Occipital lobe (tissue), 2 donors: Measurements from ENCODE around the gene PRICKLE3. TPM values are rescaled to one million over a fixed set of nuclear protein-coding genes. Genes with fewer than 3 reads are reported as not detected.
A peak's percentile ranks its signal among the peaks of the same experiment; 100 is the strongest.

Experiments used
- DNase-seq: peaks from one replicate; lab custom pipeline; 2025; lab: John Stamatoyannopoulos, UW
- total RNA-seq: library from RNA; depleted of rRNA; stranded (reverse); fragments of >200 nt; gene quantifications from one replicate; pipeline ENCODE4 v1.2.3, GENCODE V29; 2014

PRICKLE3 gene, protein sequence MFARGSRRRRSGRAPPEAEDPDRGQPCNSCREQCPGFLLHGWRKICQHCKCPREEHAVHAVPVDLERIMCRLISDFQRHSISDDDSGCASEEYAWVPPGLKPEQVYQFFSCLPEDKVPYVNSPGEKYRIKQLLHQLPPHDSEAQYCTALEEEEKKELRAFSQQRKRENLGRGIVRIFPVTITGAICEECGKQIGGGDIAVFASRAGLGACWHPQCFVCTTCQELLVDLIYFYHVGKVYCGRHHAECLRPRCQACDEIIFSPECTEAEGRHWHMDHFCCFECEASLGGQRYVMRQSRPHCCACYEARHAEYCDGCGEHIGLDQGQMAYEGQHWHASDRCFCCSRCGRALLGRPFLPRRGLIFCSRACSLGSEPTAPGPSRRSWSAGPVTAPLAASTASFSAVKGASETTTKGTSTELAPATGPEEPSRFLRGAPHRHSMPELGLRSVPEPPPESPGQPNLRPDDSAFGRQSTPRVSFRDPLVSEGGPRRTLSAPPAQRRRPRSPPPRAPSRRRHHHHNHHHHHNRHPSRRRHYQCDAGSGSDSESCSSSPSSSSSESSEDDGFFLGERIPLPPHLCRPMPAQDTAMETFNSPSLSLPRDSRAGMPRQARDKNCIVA
- 0.47 TPM for total RNA-seq

DNA sequence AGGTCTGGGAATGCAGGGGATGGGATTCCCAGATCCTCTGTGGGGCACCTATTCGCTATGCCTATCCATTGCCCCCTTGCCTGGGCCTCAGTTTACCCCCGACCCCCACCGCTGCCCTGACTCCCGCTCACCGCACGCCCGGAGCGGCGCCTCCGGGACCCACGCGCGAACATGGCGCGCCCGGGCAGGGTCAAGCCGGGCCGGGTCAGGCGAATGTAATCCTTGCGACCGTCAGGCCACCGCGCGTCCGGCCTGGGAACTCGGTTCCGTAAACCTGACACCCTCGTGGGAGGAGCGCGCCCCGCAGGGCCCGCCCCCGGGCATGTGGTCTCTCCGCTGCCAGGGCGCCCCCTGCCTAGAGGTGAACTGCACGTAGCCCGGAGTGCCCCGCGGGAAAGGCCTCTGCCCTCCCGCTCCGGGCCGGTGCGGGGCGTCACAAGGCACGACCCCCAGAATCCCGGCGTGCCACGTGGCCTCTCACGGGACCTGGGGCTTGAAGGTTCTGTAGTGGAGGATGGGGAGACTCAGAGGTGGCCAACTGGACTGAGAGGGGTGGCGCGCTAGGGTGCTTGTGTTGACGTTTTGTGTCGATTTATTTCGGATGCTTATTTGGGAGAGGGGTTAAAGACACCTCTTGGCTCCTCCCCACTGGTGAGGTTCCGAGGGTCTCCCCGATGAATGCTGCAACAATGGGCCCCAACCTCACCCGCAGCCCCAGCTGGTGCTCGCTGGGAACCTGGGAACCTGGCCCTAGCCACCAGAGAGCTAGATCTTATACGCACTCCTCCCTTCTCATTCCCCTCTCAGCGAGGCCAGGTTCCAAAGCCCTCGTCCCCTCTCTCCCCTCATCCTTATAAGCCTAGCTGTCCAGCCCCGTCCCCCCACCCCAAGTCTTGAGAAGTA is at the start of gene PRICKLE3:
TSS of gene PRICKLE3 (minus strand) at position 249 of the 903 bp plus-strand sequence. CDS start at position 173, 76 bp downstream.
- peak; percentile 32 for DNase-seq

DNA sequence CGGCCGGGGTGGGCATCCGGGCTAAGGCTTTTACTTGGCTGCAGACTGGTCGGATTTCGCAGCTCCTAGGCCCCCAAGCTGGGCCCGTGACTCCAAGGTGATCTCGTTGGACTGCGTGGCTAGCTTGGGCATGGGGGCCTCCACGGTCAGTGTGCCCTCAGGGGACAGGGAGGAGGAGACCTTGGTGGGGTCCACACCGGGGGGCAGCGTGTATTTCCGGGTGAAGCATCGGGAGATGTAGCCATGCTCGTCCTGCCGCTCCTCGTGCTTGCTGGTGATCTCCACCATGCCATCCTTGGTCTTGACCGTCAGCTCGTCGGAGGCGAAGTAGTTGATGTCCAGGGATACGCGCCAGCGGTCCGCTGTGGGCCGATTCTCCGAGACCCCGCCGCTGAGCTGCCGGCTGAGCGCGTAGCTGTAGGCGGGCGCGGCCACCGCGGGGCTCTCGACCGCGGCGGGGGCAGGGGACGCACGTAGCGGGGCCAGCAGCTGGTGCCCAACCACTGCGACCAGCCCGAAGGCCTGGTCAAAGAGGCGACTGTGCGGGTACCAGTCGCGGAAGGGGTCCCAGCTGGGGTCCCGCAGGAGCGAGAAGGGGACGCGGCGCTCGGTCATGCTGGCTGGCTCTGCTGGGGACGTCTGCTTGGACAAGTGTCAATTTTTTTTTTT is 47.8 kb upstream of the PRICKLE3 start:
- no peak for DNase-seq

DNA sequence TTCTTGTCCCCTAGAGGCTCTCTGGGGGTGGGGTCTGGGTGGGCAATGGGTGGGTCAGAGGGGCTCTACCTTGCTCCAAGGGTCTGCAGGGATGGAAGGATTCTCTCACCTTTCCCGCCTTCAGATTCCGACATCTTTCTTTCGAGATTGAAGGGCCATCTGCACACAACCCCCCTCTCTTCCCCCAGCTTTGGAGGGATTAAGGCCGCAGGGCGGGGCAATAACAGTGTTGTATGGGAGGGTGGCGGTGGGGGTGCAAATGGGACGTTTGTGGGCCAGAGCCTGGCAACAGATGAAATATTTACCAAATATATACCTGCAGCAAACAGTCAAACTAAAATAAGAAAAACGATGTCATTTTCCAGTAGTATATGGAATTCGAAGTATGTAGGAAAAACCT is 47.0 kb upstream of the PRICKLE3 start, which contains the start of gene CACNA1F:
TSS of gene CACNA1F (minus strand) at position 165 of the 400 bp plus-strand sequence. CDS start at position 134, 31 bp downstream.
- DNase-seq: no peak

DNA sequence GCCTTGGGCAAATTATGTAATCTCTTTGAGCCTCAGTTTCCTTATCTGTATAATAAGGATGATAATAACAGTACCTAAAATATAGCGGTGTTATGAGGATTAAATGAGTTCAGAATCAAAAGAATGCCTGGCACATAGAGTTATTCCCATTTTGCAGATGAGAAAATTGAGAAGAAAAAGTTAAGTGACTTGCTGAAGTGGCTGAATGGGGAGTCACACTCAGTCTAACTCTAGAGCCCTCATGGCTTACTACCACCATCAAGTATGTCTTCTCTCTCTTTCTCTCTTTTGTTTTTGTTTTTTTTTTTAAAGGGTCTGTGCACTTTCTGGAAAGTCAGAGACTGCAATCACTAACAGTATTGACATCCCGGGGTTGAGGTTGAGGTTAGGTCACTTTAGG is 46.4 kb upstream of the PRICKLE3 start:
- DNase-seq: no peak

DNA sequence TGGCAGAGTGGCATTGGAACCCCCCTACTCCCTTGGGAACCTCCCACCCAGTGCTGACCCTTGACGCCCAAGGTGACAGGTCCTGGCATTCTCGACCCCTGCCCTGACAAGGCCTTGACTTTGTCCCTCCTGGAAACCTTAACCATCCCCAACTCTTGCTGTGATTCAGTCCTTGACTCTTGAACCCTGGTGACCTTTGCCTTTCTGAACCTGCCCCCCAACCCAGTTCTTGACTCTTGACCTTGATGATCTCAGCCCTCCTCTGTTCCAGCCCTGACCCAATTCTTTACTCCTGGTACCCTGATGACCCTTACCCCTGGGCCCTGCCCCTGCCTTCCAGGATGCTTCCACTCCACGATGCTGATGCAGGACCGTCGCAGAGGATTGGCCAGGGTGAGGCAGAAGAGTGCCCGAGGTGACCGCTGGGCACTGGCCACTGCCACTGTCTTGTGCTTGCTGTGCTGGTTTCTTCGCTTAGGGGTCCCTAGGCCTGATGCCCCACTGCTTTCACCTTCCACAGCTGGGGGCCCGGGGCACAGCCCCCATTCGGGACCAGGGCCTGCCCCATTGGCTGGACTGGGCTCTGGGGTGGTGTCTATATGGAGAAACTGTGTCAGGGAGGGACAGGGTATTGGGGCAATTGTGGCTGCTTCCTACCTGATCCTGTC is 45.3 kb upstream of the PRICKLE3 start:
- no peak for DNase-seq

DNA sequence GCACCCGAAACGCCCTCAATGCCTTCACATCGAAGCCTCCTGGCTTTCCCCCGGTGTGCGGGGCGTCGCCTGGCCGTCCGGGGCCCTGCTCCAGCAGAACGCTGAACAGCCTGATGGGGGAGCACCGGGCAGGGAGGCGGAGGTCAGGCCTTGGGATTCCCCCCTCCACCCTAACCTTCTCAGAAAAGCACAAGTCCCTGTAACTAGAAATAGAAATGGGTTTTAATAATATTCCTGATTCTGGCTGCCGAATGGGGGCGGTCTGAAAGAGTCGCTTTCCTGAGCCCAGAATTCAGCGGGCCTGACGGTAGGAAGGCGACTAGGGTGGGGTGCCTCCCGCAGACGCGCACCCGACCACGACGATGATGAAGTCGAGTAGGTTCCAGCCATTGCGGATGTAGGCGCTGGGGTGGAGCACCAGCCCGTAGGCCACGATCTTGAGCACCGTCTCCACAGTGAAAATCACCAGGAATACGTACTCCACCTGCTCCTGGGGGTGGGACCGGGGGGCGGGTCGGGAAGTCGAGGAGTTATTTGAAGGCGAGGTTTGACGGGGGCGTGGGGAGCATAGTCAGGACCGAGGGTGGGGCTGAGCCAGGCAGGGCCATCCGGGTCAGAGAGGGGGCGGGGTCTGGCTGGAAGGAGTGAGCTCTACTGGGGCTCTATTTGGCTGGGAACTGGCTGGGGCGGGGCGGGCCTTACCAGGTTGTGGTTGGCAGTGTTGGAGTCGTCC is 44.5 kb upstream of the PRICKLE3 start:
- no peak for DNase-seq

DNA sequence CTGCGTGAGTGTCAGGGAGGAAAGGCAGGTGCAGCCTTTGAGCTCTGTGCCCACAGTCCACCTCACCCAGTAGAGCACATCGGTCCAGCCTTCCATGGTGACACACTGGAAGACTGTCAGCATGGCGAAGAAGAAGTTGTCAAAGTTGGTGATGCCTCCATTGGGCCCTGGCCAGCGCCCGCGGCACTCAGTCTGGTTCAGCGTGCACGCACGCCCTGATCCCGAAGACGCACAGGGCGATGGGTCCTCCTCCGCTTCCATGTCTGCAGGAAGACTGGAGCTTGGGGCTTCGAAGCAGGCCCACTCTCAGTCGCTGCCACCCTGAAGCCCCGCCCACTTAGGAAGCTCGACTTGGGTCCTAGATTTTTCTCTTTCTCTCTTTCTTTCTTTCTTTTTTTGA is 42.0 kb upstream of the PRICKLE3 start:
- no peak for DNase-seq

DNA sequence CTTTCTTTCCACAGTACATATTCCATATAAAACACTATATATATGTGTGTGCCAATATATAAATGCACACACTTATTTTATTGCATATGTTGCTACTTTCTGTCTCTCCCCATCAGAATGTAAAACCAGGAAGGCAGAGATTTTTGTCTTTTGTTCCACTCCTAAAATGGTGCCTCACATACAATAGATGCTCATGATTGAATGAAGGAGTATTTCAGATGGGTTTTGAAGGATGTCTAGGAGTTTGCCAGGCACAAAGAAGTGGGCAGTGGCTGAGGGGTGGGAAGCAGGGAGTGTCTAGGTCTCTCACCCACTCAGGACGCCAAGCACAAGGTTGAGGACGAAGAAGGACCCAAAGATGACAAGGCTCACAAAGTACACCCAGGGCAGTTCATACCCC is 41.6 kb upstream of the PRICKLE3 start:
- no peak for DNase-seq

DNA sequence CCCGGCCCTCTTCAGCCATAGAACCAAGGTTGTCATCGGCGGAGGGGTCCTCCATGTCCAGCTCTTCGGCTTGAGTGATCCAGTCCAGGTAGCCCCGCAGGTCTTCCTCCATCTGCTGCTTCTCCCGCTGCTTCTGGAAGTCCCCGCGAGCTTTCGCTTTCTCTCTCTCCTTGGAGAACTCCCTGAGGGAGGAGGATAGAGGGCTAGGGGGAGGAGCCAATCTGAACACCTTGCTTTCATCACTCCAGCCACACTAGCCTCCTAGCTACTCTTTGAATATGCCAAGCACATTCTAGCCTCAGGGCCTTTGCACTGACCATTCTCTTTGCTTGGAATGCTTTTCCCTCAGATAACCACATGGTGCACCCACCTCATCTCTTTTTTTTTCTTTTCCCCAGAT is 40.8 kb upstream of the PRICKLE3 start:
- no peak for DNase-seq

DNA sequence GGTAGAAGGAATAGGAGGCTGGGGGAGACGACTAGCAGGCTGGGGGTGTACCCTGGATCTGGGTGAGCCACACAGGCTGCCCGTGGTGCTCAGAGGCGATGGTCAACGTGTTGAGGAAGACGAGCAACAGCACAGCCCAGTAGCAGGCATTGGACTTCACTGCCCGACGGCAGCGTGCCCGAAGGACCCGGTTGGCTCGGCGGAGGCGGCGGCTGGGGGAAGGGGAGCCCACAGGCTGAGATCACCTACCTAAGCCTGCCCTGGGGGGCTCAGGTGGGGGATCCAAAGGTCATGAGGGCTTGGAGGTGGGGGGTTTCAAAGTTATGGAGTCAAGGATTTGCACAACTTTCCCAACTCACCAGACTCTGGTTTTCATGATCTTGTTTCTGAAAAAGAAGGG is 39.7 kb upstream of the PRICKLE3 start:
- DNase-seq: no peak

DNA sequence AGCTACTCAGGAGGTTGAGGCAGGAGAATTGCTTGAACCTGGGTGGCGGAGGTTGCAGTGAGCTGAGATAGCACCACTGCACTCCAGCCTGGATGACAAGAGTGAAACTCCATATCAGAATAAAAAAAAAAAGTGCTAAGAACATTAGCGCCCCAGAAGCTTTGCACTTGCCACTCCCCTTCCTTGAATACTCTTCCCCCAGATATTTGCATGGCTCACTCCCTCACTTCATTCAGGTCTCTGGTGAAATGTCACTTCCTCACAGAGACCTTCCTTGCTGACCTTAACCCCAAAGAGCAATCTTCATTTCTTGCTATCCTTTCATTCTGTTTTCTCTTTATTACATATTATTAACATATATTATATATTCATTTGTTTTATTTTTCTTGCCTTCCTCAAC is 35.7 kb upstream of the PRICKLE3 start:
- no peak for DNase-seq

DNA sequence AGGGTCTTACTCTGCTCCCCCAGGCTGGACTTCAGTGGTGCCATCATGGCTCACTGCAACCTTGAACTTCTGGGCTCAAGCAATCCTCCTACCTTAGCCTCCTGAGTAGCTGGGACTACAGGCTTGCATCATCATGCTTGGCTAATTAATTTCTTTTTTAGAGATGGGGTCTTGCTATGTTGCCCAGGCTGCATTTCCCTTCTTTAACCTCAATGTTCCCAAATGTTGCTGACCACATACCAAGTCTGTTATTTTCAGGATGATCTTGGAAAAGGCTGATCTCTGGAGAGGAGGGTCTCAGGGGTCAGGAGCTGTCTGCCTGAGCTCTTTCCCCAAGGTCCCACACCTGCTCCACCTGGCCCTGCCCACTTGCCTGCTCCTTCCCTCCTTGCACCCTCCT is 33.9 kb upstream of the PRICKLE3 start:
- no peak for DNase-seq

DNA sequence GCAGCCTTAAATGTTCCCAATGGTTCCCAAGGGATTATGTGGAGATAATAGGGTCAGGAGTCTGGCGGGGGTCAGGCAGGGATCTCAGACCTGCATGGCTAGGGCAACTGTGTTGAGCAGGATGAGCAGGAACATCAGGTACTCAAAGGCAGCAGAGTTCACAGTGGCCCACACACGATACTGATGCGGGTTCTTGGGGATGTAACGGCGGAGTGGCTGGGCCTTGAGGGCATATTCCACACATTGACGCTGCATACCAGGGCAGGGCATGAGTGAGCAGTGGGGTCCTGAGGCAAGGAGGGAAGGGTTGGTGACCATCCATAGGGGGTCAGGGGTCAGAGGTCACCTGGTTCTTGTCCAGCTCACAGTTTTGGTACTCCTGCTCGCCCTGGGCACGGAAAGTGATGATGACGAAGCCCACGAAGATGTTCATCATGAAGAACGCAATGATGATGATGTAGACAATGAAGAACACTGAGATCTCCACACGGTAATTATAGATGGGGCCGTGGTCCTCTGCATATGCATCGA is 28.9 kb upstream of the PRICKLE3 start:
- no peak for DNase-seq

DNA sequence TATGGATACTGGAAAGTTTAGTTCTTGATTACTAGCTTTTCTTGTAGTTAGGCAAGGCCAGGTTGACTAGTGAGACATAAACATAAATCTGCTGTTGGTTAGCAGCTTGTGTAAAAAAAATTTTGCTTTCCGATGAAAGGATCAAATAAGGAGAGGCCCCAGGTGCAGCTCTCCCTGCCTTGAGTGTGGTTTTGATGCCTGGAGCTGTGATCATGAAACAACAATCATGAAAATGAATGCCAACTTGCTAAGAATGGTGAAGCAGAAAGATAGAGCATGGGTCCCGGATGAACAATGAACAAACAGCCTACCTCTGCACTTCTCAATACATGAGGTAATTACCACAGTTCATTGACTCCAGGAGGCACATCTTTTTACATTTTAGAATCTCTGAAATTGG is 28.2 kb upstream of the PRICKLE3 start:
- DNase-seq: no peak

DNA sequence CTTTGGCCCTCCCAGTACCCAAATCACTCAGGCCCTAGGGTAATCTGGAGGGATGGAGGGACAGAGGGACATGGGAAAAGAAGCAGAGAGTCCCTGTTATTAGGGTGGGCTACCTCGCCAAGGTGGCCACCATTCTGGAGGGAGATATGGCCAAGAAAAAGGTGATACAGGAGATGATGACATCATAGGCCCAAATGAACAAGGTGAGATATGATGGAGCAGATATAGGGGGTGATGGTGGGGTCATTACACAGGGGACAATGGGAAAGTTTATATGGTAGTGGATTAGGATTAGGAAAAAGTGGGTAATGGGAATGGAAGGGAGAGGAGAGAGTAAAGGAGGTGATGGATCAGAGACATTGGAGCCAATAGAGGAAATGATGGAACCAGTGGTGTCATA is 26.7 kb upstream of the PRICKLE3 start:
- DNase-seq: no peak

DNA sequence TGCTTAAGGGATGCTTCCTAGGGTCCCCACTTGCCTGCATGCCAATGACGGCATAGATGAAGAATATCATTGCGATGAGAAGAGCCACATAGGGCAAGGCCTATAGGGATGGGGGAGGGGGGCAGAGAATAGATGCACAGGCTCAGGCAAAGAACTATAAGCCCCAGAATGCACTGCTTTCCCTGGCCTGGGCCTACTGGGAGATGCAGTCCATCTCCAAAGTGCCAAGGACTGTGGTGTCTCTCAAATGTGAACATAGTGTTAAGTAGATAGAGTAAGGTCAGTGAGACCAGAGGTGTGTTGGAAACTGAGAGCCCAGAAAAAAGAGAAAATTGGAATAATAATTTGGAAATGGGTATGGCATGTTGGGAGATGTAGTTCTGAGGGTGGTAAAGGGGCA is 26.0 kb upstream of the PRICKLE3 start:
- no peak for DNase-seq

DNA sequence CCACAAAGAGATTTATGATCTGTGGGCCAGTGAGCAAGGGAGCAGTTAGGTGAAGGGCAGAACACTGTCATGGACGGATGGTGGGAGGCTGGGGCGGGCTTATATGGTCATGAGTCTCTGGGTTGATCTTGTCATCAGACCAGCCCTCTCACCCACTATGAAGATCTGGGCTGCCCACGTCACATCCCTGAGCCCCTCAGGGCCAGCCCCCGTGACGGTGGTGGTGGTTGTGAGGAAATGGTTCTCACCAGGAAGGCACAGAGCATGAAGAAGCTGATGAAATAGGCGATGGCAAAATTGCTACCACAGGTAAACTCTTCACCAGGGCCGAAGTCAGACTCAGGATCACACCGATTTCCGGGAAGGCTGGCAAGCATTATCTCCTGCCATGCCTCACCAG is 24.9 kb upstream of the PRICKLE3 start:
- no peak for DNase-seq

DNA sequence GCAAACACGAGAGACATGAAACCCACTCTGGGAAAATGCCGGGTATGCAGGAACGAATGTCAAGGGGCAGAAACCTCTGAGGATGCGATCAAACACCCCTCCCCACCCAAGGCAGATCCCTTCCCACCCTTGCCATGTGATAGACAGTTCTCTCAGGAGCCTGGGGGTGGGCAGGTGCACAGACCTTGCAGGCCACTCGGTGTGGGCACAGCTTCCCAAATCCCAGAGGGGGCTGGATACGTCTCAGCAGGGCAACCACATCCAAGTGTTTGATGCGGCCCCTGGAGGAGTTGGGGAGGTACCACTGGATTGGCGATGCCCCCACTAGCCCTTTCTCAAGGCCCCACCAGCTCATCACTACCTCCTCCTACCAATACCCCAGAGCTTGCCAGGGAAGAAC is 24.2 kb upstream of the PRICKLE3 start:
- DNase-seq: no peak

DNA sequence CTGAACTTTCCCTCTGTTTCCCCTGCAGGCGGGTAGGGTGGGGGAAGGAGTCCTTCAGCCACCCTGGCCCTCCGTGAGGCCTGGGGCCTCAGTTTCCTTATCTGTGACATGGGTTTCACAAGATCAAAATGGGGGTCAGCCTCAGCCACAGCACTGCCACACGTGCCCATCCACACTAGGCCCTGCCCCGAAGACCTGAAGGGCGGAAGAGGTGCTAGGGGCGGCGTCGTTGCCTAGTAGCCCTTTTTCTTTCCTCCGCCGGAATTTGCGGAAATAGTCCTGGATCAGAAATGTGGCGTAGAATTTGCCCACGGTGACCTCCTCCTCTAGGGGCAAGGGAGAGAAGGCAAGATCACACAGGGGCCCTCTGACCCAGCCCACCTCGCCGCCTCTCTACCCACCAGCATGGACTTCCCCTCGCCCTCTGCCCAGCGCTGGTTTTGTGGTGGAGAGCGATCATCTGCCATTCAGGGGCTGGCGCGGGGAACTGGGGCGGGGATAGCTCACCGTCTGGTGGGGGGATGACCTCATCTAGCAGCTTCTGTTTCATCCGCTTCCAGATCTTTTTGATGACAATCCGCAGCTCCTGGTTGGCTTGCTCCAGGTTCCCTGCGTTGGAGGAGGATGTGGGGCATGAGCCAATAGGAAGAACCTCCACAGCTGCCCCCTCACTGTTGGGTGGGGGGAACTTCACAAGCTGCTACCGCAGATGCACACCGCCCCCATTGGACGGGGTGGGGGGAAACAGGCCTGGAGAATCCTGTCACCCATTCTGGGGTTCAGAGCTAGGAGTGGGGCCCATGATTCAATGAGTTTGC is 23.5 kb upstream of the PRICKLE3 start:
- peak; percentile 24 for DNase-seq
